D721Med (cell line): ENCODE data around the gene CCDC184.

Source experiments
- DNase-seq: peaks from one replicate; pipeline ENCODE4 v3.0.0; 2011; ENCODE audit warnings: low spot score; ENCODE audit not compliant: insufficient read length
- FAIRE-seq: peaks from 2 replicates; lab custom pipeline; 2011; peaks lifted over from hg19 to GRCh38; lab: Jason Lieb, UNC
- CTCF ChIP-seq: IDR thresholded peaks from 2 replicates; pipeline ENCODE4 v1.5.1; 2012; ENCODE audit warnings: mild to moderate bottlenecking, control low read depth; ENCODE audit not compliant: insufficient read depth; ENCODE audit errors: missing control alignments

The CCDC184 gene

GRCh38 chr12:48187916-48188695, 4.7 kb downstream of the CCDC184 start:
- TF ChIP-seq CTCF: no peak
- FAIRE-seq (no peak), DNase-seq (no peak)

- peak; percentile 80 for TF ChIP-seq CTCF
- FAIRE-seq: no peak
- no peak for DNase-seq
These were observed 6.1 kb downstream of the CCDC184 start for GRCh38 chr12:48189331-48190125.

GRCh38 chr12:48191096-48191495, 7.7 kb downstream of the CCDC184 start:
- no peak for TF ChIP-seq CTCF
- no peak for FAIRE-seq
- DNase-seq: no peak

- FAIRE-seq (no peak), DNase-seq (no peak)
- no peak for TF ChIP-seq CTCF
These were observed 9.4 kb downstream of the CCDC184 start for GRCh38 chr12:48192861-48193260.

- FAIRE-seq (no peak), DNase-seq (no peak)
- TF ChIP-seq CTCF: no peak
These were observed 10.2 kb downstream of the CCDC184 start for GRCh38 chr12:48193623-48194022.

- TF ChIP-seq CTCF: no peak
- FAIRE-seq (no peak), DNase-seq (no peak)
These were observed 11.4 kb downstream of the CCDC184 start for GRCh38 chr12:48194799-48195201.
